Hematopoietic multipotent progenitor cell treated with erythropoietin and hydrocortisone succinate and interleukin-3 and kit ligand, for 4 days (in vitro differentiated cells): ENCODE results near the gene TMEM101.
"Not testable (repeated sequence)": the region's sequence is repeated elsewhere in the genome, so short reads cannot be mapped to it uniquely, and the experiment has no call there.

ENCODE experiments used
- DNase-seq: peaks from one replicate; pipeline ENCODE4 v3.0.0-alpha.2; 2015

The TMEM101 gene

DNA sequence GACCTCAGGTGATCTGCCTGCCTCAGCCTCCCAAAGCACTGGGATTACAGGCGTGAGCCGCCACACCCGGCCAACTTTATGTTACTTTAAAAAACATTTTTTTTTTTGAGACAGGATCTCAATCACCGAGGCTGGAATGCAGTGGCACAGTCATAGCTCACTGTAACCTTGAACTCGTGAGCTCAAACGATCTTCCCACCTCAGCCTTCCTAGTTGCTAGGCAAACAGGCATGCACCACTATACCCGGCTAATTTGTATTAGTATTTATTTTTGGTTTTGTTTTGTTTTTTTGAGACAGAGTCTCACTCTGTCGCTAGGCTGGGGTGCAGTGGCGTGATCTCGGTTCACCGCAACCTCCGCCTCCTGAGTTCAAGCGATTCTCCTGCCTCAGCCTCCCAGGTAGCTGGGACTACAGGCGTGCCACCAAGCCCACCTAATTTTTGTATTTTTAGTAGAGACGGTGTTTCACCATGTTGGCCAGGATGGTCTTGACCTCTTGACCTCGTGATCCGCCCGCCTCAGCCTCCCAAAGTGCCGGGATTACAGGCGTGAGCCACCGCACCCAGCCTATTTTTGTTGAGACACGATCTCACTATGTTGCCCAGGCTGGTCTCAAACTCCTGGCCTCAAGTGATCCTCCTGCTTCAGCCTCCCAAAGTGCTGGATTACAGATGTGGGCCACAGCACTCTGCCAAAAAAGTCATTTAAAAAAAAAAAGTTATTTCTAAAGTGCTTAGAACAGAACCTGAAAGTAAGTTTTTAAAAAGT is 42.1 kb downstream of the TMEM101 start:
- DNase-seq: not testable (repeated sequence)

DNA sequence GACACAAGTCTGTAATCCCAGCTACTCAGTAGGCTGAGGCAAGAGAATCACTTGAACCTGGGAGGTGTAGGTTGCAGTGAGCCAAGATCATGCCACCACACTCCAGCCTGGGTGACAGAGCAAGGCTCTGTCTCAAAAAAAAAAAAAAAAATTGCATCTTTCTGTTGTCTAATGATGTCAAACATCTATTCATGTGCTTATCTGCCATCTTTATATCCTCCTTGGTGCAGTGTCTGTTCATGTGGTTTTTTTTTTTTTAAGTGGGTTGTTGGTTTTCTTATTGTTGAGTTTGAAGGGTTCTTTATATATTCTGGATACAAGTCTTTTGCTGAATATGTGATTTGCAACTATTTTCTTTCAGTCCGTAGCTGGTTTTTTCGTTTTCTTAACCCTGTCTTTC is 43.3 kb downstream of the TMEM101 start:
- DNase-seq: not testable (repeated sequence)

DNA sequence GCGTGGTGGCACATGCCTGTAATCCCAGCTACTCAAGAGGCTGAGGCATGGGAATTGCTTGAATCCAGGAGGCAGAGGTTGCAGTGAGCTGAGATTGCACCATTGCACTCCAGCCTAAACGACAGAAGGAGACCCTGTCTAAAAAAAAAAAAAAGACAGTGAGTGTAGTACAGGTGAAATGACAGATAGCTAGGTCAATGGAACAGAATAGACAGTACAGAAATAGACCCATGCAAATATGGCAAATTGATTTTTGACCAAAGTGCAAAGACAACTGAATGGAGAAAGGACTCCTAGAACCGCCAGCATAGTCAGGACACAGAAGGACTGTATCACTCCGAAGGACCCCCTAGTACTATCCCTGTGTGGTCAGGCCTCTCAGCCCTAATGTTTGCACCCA is 44.4 kb downstream of the TMEM101 start:
- no peak for DNase-seq

DNA sequence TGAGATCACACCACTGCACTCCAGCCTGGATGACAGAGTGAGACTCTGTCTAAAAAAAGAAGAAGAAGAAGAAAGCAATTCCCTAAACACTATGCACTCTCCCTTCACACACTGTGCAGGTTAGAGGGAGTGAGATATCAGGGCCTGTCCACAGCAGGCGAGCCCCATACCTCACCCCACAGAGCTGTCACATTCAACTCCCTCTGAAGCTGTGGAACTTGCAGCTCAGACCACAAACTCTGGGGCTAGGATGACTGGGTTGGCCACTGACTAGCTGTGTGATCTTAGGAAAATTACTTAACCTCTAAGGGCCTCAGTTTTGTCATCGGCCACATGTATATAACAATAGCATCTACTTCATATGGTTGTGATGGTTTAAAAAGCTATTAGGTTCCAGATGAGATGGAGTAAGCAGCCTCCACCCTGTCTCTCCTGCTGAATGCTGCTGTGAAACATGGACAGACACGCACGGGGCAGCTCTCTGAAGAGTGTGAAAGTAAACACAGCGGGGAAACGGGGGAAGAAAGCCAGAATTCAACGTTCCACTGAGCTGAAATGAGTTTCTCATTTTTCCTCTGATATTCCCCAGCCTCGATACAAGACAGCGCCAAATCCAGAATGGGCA is 47.4 kb downstream of the TMEM101 start:
- DNase-seq: no peak

DNA sequence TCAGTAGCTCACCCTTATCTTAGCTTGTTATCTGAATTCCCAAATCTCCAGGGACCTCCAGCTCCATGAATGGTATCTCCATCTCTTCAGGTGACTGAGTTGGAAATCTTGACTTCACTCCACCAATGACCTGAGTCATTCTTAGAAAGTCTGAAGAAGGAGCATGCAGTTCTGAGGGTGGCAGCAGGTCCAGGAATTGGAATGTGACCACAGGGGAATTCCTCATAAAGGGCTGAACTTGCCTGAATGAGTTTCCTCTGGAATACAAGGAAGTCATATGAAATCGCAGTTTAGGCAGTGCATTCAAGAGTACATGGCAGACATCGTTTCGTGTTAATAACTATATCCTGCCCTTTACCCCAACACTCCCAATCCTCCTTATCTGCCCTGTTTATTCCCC is 48.5 kb downstream of the TMEM101 start:
- no peak for DNase-seq

DNA sequence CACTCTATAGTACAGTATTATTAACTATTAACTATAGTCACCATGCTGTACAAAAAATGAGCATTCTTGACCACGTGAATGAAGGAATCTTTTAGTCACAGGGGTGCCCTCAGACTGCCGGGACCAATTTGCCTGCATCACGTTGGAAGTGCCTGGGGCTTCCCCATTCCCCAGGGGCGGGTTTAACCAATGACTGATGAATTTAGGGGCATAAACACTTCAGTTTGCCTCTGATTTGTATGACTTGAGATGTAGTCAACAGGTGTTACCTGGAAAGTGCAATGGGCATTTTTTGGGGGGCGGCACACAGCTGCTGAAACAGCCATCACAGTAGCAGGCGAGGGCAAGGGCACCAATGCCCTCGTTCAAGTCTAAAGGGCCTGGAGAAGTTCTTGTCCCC is 52.3 kb downstream of the TMEM101 start:
- DNase-seq: no peak

DNA sequence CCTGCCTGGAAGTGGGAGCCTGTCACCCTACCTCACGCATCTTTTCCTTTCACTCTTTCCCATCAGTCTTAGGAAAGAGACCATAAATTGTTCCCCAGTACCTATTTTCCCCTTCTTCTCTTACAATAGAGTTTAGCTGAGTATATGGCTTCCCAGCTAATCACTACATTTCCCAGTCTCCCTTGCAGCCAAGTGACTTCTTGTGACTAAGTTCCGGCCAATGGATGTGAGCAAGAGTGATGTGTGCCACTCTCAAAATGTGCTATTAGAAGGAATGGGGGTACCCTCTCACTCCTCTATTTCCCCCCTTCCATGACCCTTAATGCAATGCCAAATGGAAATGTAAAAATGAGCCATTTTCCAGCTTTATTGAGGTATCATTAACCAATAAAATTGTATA is 52.8 kb downstream of the TMEM101 start:
- DNase-seq: no peak

DNA sequence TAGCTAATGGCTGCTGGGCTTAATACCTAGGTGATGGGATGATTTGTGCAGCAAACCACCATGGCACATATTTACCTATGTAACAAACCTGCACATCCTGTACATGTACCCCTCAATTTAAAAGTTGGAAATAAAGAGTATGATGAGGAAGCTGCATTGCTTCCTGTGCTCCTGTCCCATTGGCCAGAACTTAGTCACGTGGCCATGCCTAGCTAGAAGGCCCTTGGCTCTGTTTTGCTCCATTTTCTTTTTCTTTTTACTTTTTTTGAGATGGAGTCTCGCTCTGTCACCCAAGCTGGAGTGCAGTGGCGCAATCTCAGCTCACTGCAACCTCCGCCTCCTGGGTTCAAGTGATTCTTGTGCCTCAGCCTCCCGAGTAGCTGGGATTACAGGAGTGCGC is 53.5 kb downstream of the TMEM101 start:
- not testable (repeated sequence) for DNase-seq
